H9 (cell line): ENCODE data around the gene DPP8. TPM values are rescaled to one million over a fixed set of nuclear protein-coding genes. Genes with fewer than 3 reads are reported as not detected.

Experiments used
- DNase-seq: peaks from one replicate; pipeline ENCODE4 v3.0.0-alpha.2; 2017
- H2AFZ ChIP-seq: one replicate; pipeline ENCODE4 v1.6.1; 2013; ENCODE audit warnings: mild to moderate bottlenecking, low read length, control low read depth, moderate library complexity
- H2AK5ac ChIP-seq: 2 replicates; pipeline ENCODE4 v1.6.1; 2013; ENCODE audit warnings: low read length, control low read depth, mixed read lengths; ENCODE audit not compliant: insufficient read length
- H2BK120ac ChIP-seq: one replicate; pipeline ENCODE4 v1.6.1; 2013; ENCODE audit warnings: low read depth, mild to moderate bottlenecking, low read length, control low read depth, inconsistent platforms; ENCODE audit not compliant: poor library complexity, severe bottlenecking
- H2BK12ac ChIP-seq: 2 replicates; pipeline ENCODE4 v1.6.1; 2013; ENCODE audit warnings: low read length, control low read depth, mixed read lengths, low read depth; ENCODE audit not compliant: insufficient read length
- H2BK15ac ChIP-seq: 2 replicates; pipeline ENCODE4 v1.6.1; 2013; ENCODE audit warnings: low read depth, low read length, control low read depth
- H2BK20ac ChIP-seq: one replicate; pipeline ENCODE4 v1.6.1; 2013; ENCODE audit warnings: low read depth, mild to moderate bottlenecking, low read length, control low read depth, inconsistent platforms; ENCODE audit not compliant: poor library complexity, severe bottlenecking
- H2BK5ac ChIP-seq: 2 replicates; pipeline ENCODE4 v1.6.1; 2013; ENCODE audit warnings: low read length, control low read depth, mixed read lengths; ENCODE audit not compliant: insufficient read length
- H3K14ac ChIP-seq: 2 replicates; pipeline ENCODE4 v1.6.1; 2013; ENCODE audit warnings: low read length, control low read depth; ENCODE audit not compliant: insufficient read depth
- H3K18ac ChIP-seq: 2 replicates; pipeline ENCODE4 v1.6.1; 2013; ENCODE audit warnings: low read depth, mild to moderate bottlenecking, mixed read lengths, low read length, control low read depth; ENCODE audit not compliant: insufficient read length
- H3K23ac ChIP-seq: 2 replicates; pipeline ENCODE4 v1.6.1; 2013; ENCODE audit warnings: low read length, control low read depth, mixed read lengths, low read depth; ENCODE audit not compliant: insufficient read length
- H3K23me2 ChIP-seq: 2 replicates; pipeline ENCODE4 v1.6.1; 2013; ENCODE audit warnings: low read depth, mild to moderate bottlenecking, mixed read lengths, low read length, control low read depth; ENCODE audit not compliant: insufficient read length, poor library complexity, severe bottlenecking
- H3K27ac ChIP-seq: 2 replicates; pipeline ENCODE4 v1.5.1; 2013; ENCODE audit warnings: low read length, control low read depth, mixed read lengths, low read depth; ENCODE audit not compliant: insufficient read length
- H3K27me3 ChIP-seq: 2 replicates; pipeline ENCODE4 v1.6.1; 2013; ENCODE audit warnings: low read length, control low read depth, inconsistent platforms; ENCODE audit not compliant: insufficient read depth
- H3K4ac ChIP-seq: 2 replicates; pipeline ENCODE4 v1.6.1; 2013; ENCODE audit warnings: low read depth, mild to moderate bottlenecking, control low read depth, inconsistent platforms, low read length, moderate library complexity
- H3K4me1 ChIP-seq: 2 replicates; pipeline ENCODE4 v1.6.1; 2013; ENCODE audit warnings: low read length, control low read depth, inconsistent platforms; ENCODE audit not compliant: insufficient read depth
- H3K4me2 ChIP-seq: 2 replicates; pipeline ENCODE4 v1.6.1; 2013; ENCODE audit warnings: low read length, control low read depth, mixed read lengths; ENCODE audit not compliant: insufficient read length, insufficient read depth
- H3K56ac ChIP-seq: 2 replicates; pipeline ENCODE4 v1.6.1; 2013; ENCODE audit warnings: low read depth, mild to moderate bottlenecking, mixed read lengths, low read length, control low read depth; ENCODE audit not compliant: insufficient read length
- H3K79me1 ChIP-seq: 2 replicates; pipeline ENCODE4 v1.6.1; 2013; ENCODE audit warnings: low read depth, mild to moderate bottlenecking, moderate library complexity, low read length, control low read depth, inconsistent platforms; ENCODE audit not compliant: insufficient read depth, poor library complexity, severe bottlenecking
- H3K79me2 ChIP-seq: 2 replicates; pipeline ENCODE4 v1.6.1; 2013; ENCODE audit warnings: low read length, control low read depth, inconsistent platforms; ENCODE audit not compliant: insufficient read depth
- H3K9ac ChIP-seq: 2 replicates; pipeline ENCODE4 v1.6.1; 2013; ENCODE audit warnings: low read length, control low read depth, mixed read lengths; ENCODE audit not compliant: insufficient read length; ENCODE audit errors: extremely low read depth
- H3K9me3 ChIP-seq: one replicate; pipeline ENCODE4 v1.6.1; 2013; ENCODE audit warnings: low read depth, low read length, inconsistent platforms; ENCODE audit not compliant: control insufficient read depth
- H3T11ph ChIP-seq: one replicate; pipeline ENCODE4 v1.6.1; 2013; ENCODE audit warnings: mild to moderate bottlenecking, low read length, control low read depth, inconsistent platforms
- H4K20me1 ChIP-seq: one replicate; pipeline ENCODE4 v1.6.1; 2013; ENCODE audit not compliant: control insufficient read depth, insufficient read length, insufficient read depth
- H4K5ac ChIP-seq: 2 replicates; pipeline ENCODE4 v1.6.1; 2013; ENCODE audit warnings: low read depth, mild to moderate bottlenecking, mixed read lengths, low read length, control low read depth; ENCODE audit not compliant: insufficient read length
- H4K8ac ChIP-seq: replicated peaks from 2 replicates; pipeline ENCODE4 v1.6.1; 2013; ENCODE audit warnings: low read length, control low read depth, mixed read lengths, low read depth; ENCODE audit not compliant: insufficient read length
- H4K91ac ChIP-seq: 2 replicates; pipeline ENCODE4 v1.6.1; 2013; ENCODE audit warnings: low read depth, mild to moderate bottlenecking, moderate library complexity, mixed read lengths, low read length, control low read depth; ENCODE audit not compliant: insufficient read length
- H3K27ac Mint-ChIP-seq, 3 experiments: 2 replicates in 2 of 3; 3 replicates in 1 of 3; pipeline ENCODE4 v1.8.0; 2020 to 2021; ENCODE audit warnings: mixed read lengths in 3 of 3, mild to moderate bottlenecking in 1 of 3, moderate library complexity in 1 of 3
- H3K27me3 Mint-ChIP-seq: 2 replicates; pipeline ENCODE4 v1.8.0; 2021; ENCODE audit warnings: low read depth, mild to moderate bottlenecking, moderate library complexity, mixed read lengths
- H3K36me3 Mint-ChIP-seq, 3 experiments: 2 replicates in 2 of 3; 3 replicates in 1 of 3; pipeline ENCODE4 v1.8.0; 2020 to 2021; ENCODE audit warnings: low read depth in 3 of 3, mixed read lengths in 3 of 3; ENCODE audit not compliant: insufficient read depth in 1 of 3
- H3K4me1 Mint-ChIP-seq, 2 experiments: 2 replicates each; pipeline ENCODE4 v1.8.0; 2020; ENCODE audit warnings: mixed read lengths in 2 of 2
- H3K4me3 Mint-ChIP-seq, 2 experiments: 2 replicates in 1 of 2; 3 replicates in 1 of 2; pipeline ENCODE4 v1.8.0; 2020 to 2021; ENCODE audit warnings: mild to moderate bottlenecking in 2 of 2, mixed read lengths in 2 of 2, moderate library complexity in 1 of 2
- H3K9me3 Mint-ChIP-seq, 2 experiments: 2 replicates in 1 of 2; 3 replicates in 1 of 2; pipeline ENCODE4 v1.8.0; 2020; ENCODE audit warnings: mild to moderate bottlenecking in 2 of 2, mixed read lengths in 2 of 2, moderate library complexity in 1 of 2
- WGBS: extraction: QIAGEN DNeasy Blood & Tissue Kit; methylation state at CpG from one replicate; pipeline ENCODE4 v1.1.7; 2013; ENCODE audit warnings: missing lambda C conversion rate, low lambda C conversion rate, mixed read lengths; ENCODE audit not compliant: insufficient read length; ENCODE audit errors: extremely low coverage; 5-methylcytosine and 5-hydroxymethylcytosine counted together
- total RNA-seq: library from RNA; stranded (reverse); gene quantifications from 2 replicates; pipeline ENCODE4 v1.2.1, GENCODE V29; 2021
- TF ChIP-seq, protein P1 (sequence below): fragments of 200-600 bp; sonication (generic); conservative IDR thresholded peaks from 3 replicates; pipeline ENCODE4 v1.8.0; 2021; ENCODE audit warnings: antibody characterized with exemption, mild to moderate bottlenecking

Gene DPP8
- total RNA-seq, 1 experiment from 2014 or later = 26.6 TPM

DNA sequence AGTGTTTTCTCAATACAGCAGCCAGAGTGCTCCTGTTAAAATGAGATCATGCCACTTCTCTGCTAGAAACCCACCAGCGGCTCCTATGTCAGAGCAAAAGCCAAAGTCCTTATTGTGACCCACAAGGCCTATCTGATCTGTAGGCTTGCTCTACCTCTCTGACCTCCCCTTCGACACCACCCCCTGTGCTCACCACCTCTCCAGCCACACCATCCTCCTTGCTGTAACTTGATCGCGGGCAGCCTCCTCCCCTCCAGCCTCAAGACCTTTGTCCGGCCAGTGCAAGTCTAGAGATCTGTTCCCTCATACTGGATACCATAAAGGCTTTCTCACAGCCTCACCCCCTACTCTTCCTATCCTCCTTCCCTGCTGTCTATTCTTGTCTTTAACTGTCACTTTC, 92.8 kb downstream of the DPP8 start:
- H3K4me1 Mint-ChIP-seq = peaks cover 33 to 49% of the 10 kb centered on the region in 2 experiments
- H4K20me1 ChIP-seq = no peaks in the 10 kb centered on the region
- H3K4ac ChIP-seq = no peak overlapping the region
- DNase-seq = no peak
- no peak overlapping the region for H3K27ac ChIP-seq
- peaks cover 4% of the 10 kb centered on the region; the same call in 1 of the 2 replicates for H3K4me1 ChIP-seq
- peaks cover 19% of the 10 kb centered on the region for H3K23me2 ChIP-seq
- H4K8ac ChIP-seq = no peak overlapping the region
- no peak overlapping the region for H3K9ac ChIP-seq
- TF ChIP-seq, protein P1, sequence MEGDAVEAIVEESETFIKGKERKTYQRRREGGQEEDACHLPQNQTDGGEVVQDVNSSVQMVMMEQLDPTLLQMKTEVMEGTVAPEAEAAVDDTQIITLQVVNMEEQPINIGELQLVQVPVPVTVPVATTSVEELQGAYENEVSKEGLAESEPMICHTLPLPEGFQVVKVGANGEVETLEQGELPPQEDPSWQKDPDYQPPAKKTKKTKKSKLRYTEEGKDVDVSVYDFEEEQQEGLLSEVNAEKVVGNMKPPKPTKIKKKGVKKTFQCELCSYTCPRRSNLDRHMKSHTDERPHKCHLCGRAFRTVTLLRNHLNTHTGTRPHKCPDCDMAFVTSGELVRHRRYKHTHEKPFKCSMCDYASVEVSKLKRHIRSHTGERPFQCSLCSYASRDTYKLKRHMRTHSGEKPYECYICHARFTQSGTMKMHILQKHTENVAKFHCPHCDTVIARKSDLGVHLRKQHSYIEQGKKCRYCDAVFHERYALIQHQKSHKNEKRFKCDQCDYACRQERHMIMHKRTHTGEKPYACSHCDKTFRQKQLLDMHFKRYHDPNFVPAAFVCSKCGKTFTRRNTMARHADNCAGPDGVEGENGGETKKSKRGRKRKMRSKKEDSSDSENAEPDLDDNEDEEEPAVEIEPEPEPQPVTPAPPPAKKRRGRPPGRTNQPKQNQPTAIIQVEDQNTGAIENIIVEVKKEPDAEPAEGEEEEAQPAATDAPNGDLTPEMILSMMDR = no peak
- no peak overlapping the region for H4K5ac ChIP-seq
- no peak overlapping the region for H3K14ac ChIP-seq
- no CpG with 5 or more reads among the region's 5 CpGs for WGBS
- H2AK5ac ChIP-seq = no peak overlapping the region
- 0 out of 2 replicates have a peak, but pooled peaks cover 3% of the 10 kb centered on the region for H3K27me3 ChIP-seq
- H2BK120ac ChIP-seq = no peak overlapping the region
- H2BK5ac ChIP-seq = no peak overlapping the region
- peaks cover 0 to 4% (median 0%) of the 10 kb centered on the region in 3 experiments; a peak in 2 of 7 replicates for H3K36me3 Mint-ChIP-seq
- no peak overlapping the region for H3K4me2 ChIP-seq
- no peaks in the 10 kb centered on the region for H3K9me3 ChIP-seq
- H3K9me3 Mint-ChIP-seq = peaks cover 0 to 2% of the 10 kb centered on the region in 2 experiments; a peak in 2 of 5 replicates
- H3K79me1 ChIP-seq = no peaks in the 10 kb centered on the region
- H3K56ac ChIP-seq = no peak overlapping the region
- H2BK12ac ChIP-seq = no peak overlapping the region
- peaks cover 17% of the 10 kb centered on the region for H3K27me3 Mint-ChIP-seq
- H3K4me3 Mint-ChIP-seq = peak overlapping the region; percentile 1 to 7; a peak in 2 of 5 replicates
- H2BK15ac ChIP-seq = no peak overlapping the region
- no peak overlapping the region for H2AFZ ChIP-seq
- no peak overlapping the region for H3K23ac ChIP-seq
- H2BK20ac ChIP-seq = no peak overlapping the region
- H3T11ph ChIP-seq = no peak overlapping the region
- no peak overlapping the region for H3K18ac ChIP-seq
- no peak overlapping the region for H4K91ac ChIP-seq
- no peak overlapping the region for H3K27ac Mint-ChIP-seq
- H3K79me2 ChIP-seq = no peaks in the 10 kb centered on the region
